ENCODE results near the gene CHD9.

The CHD9 gene

DNA sequence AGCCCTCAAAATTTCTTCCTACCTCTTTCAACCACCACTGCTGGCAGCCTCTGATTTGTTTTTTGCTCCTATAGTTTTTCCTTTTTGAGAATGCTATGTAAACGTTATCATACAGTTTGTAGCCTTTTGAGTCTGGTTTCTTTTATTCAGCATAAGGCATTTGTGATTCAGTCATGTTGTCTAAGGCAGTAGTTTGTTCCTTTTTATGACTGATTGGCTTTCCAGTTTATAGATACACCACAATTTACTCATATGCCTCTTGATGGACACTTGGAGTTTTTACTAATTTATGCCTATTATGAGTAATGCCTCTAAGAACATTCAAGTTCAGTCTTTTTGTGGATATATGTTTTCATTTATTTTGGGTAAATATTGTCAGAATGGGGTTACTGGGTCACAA lies 136.6 kb downstream of the CHD9 start:
- Histone ChIP-seq H2AFZ (ENCODE audit: low read length) (no peak overlapping the region), H3K4me2 (ENCODE audit: low read length) (no peak overlapping the region), H3K27ac (ENCODE audit: low read depth, low read length, poor library complexity, severe bottlenecking) (no peak overlapping the region), H3K9ac (ENCODE audit: low read length) (no peak overlapping the region), H3K79me2 (ENCODE audit: insufficient read depth, low read length) (peaks cover 7% of the 10 kb centered on the region; the same call in 1 of the 2 replicates), H3F3A (ENCODE audit: insufficient read depth, low read length) (no peaks in the 10 kb centered on the region; the same call in 1 of the 2 replicates), H4K20me1 (ENCODE audit: insufficient read depth, low read length) (no peaks in the 10 kb centered on the region), H3K36me3 (ENCODE audit: insufficient read depth, low read length) (peaks cover 21% of the 10 kb centered on the region), H3K27me3 (ENCODE audit: insufficient read depth, low read length) (no peaks in the 10 kb centered on the region), H3K4me1 (ENCODE audit: insufficient read depth, low read length, severe bottlenecking) (no peaks in the 10 kb centered on the region), H3K9me2 (ENCODE audit: low read depth, low read length) (no peaks in the 10 kb centered on the region), H3K9me3 (ENCODE audit: low read length) (peaks cover 4% of the 10 kb centered on the region), H3K4me3 (ENCODE audit: low read depth, low read length, poor library complexity, severe bottlenecking) (no peak overlapping the region)
- TF ChIP-seq, protein P1, sequence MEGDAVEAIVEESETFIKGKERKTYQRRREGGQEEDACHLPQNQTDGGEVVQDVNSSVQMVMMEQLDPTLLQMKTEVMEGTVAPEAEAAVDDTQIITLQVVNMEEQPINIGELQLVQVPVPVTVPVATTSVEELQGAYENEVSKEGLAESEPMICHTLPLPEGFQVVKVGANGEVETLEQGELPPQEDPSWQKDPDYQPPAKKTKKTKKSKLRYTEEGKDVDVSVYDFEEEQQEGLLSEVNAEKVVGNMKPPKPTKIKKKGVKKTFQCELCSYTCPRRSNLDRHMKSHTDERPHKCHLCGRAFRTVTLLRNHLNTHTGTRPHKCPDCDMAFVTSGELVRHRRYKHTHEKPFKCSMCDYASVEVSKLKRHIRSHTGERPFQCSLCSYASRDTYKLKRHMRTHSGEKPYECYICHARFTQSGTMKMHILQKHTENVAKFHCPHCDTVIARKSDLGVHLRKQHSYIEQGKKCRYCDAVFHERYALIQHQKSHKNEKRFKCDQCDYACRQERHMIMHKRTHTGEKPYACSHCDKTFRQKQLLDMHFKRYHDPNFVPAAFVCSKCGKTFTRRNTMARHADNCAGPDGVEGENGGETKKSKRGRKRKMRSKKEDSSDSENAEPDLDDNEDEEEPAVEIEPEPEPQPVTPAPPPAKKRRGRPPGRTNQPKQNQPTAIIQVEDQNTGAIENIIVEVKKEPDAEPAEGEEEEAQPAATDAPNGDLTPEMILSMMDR (IDR thresholded peaks at IDR 0.05; ENCODE audit: low read length), result no peak
- TF ChIP-seq EZH2 (IDR thresholded peaks at IDR 0.05; ENCODE audit: borderline replicate concordance, low read length), result no peak

- no peak overlapping the region for H3K4me2 ChIP-seq (ENCODE audit: low read length)
- peaks cover 17% of the 10 kb centered on the region for H3K36me3 ChIP-seq (ENCODE audit: insufficient read depth, low read length)
- H3K4me1 ChIP-seq (ENCODE audit: insufficient read depth, low read length, severe bottlenecking), result no peaks in the 10 kb centered on the region
- no peaks in the 10 kb centered on the region for H3K9me2 ChIP-seq (ENCODE audit: low read depth, low read length)
- TF ChIP-seq, protein P1 (IDR thresholded peaks at IDR 0.05; ENCODE audit: low read length), result no peak
- TF ChIP-seq EZH2 (IDR thresholded peaks at IDR 0.05; ENCODE audit: borderline replicate concordance, low read length), result no peak
- no peaks in the 10 kb centered on the region for H3F3A ChIP-seq (ENCODE audit: insufficient read depth, low read length)
- H3K9ac ChIP-seq (ENCODE audit: low read length), result no peak overlapping the region
- no peak overlapping the region for H3K27ac ChIP-seq (ENCODE audit: low read depth, low read length, poor library complexity, severe bottlenecking)
- H3K27me3 ChIP-seq (ENCODE audit: insufficient read depth, low read length), result no peaks in the 10 kb centered on the region
- H3K9me3 ChIP-seq (ENCODE audit: low read length), result 0 out of 2 replicates have a peak, but pooled peaks cover 3% of the 10 kb centered on the region
- no peaks in the 10 kb centered on the region; the same call in 1 of the 2 replicates for H3K79me2 ChIP-seq (ENCODE audit: insufficient read depth, low read length)
- H4K20me1 ChIP-seq (ENCODE audit: insufficient read depth, low read length), result no peaks in the 10 kb centered on the region
- H2AFZ ChIP-seq (ENCODE audit: low read length), result no peak overlapping the region
- no peak overlapping the region for H3K4me3 ChIP-seq (ENCODE audit: low read depth, low read length, poor library complexity, severe bottlenecking)
Measured at GRCh38 chr16:53198933-53199332, 144.1 kb downstream of the CHD9 start.

DNA sequence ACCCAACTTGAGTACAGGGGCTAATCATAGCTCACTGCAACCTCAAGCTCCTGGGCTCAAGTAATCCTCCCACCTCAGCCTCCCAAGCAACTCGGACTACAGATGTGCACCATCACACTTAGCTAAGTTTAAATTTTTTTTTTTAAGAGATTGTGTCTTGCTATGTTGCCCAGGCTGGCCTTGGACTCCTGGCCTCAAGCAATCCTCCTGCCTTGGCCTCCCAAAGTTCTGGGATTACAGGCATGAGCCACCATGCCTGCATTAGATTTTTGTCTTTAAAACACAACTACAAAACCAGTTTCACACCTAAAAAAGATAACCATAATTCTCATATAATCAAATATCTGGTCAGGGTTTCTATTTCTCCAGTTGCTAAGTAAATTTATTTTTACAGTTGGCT lies 147.1 kb downstream of the CHD9 start:
- no peak overlapping the region for H2AFZ ChIP-seq (ENCODE audit: low read length)
- no peak overlapping the region for H3K4me2 ChIP-seq (ENCODE audit: low read length)
- H3K9me2 ChIP-seq (ENCODE audit: low read depth, low read length), result no peaks in the 10 kb centered on the region
- no peaks in the 10 kb centered on the region for H4K20me1 ChIP-seq (ENCODE audit: insufficient read depth, low read length)
- peaks cover 5% of the 10 kb centered on the region for H3K4me1 ChIP-seq (ENCODE audit: insufficient read depth, low read length, severe bottlenecking)
- H3K36me3 ChIP-seq (ENCODE audit: insufficient read depth, low read length), result peaks cover 17% of the 10 kb centered on the region
- 0 out of 2 replicates have a peak, but pooled peaks cover 3% of the 10 kb centered on the region for H3K9me3 ChIP-seq (ENCODE audit: low read length)
- H3K4me3 ChIP-seq (ENCODE audit: low read depth, low read length, poor library complexity, severe bottlenecking), result no peak overlapping the region
- H3K79me2 ChIP-seq (ENCODE audit: insufficient read depth, low read length), result no peaks in the 10 kb centered on the region; the same call in 1 of the 2 replicates
- TF ChIP-seq, protein P1 (IDR thresholded peaks at IDR 0.05; ENCODE audit: low read length), result no peak
- TF ChIP-seq EZH2 (IDR thresholded peaks at IDR 0.05; ENCODE audit: borderline replicate concordance, low read length), result no peak
- no peak overlapping the region for H3K9ac ChIP-seq (ENCODE audit: low read length)
- no peaks in the 10 kb centered on the region for H3K27me3 ChIP-seq (ENCODE audit: insufficient read depth, low read length)
- H3K27ac ChIP-seq (ENCODE audit: low read depth, low read length, poor library complexity, severe bottlenecking), result no peak overlapping the region
- H3F3A ChIP-seq (ENCODE audit: insufficient read depth, low read length), result 0 out of 2 replicates have a peak, but pooled peaks cover 3% of the 10 kb centered on the region

Measured in OCI-LY1 (cell line).